HG02759 (cell line): ENCODE results near the gene CD58.

Experiments used
- ATAC-seq: cut with Tn5 transposase; IDR thresholded peaks from one replicate; pipeline ENCODE4 v1.9.1; 2021; ENCODE audit warnings: mild to moderate bottlenecking, moderate library complexity; ENCODE audit not compliant: unreplicated experiment

CD58 gene

GRCh38 chr1:116511459-116512019 is 59.3 kb downstream of the CD58 start:
- no peak for ATAC-seq

- no peak for ATAC-seq
Measured at GRCh38 chr1:116510361-116510760, 60.5 kb downstream of the CD58 start.

DNA sequence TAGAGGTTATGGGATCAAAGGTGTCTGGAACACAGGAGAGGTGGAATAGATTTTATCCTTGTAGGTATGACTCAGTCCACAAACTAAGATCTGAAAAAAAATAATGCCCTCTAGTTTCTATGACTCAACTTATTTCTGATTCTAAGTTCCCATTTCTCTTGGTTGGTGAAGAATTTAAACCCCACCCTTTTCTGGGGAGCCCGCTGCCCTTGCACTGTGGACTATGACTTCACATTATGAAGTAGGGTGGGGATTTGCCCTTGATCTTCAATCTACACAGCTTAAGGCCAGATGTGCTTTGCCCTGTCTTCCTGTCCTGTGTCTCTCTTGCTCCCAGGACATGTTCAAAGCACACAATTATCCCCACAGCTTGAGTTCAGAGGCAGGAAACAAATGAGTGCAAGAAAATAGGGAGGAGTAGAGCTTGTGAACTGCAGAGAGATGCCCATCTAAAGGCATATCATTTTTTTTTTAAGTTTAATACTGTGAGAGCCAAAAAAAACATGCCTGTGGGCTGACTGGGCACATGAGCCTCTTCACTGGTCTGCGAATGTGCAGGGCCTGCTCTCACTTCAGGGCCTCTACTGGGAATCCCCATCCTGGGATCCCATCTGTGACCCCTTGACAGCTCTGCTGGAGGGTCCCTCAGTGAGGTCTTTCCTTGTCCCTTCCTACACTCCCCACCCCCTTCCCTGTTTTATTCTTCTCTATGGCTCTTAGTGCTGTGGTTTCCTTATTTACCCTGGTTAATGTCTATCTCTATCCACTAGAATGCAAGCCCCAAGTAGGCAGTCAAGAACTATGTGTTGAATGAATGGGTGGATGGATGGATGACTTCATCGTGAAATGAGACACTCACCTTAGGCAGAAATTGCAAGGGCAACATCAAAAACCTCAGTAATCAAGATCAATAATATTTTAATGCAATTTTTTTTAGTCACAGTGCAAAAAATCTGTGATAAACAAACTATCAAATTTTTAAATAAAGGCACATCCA is 61.5 kb downstream of the CD58 start:
- ATAC-seq, result peak; percentile 43

DNA sequence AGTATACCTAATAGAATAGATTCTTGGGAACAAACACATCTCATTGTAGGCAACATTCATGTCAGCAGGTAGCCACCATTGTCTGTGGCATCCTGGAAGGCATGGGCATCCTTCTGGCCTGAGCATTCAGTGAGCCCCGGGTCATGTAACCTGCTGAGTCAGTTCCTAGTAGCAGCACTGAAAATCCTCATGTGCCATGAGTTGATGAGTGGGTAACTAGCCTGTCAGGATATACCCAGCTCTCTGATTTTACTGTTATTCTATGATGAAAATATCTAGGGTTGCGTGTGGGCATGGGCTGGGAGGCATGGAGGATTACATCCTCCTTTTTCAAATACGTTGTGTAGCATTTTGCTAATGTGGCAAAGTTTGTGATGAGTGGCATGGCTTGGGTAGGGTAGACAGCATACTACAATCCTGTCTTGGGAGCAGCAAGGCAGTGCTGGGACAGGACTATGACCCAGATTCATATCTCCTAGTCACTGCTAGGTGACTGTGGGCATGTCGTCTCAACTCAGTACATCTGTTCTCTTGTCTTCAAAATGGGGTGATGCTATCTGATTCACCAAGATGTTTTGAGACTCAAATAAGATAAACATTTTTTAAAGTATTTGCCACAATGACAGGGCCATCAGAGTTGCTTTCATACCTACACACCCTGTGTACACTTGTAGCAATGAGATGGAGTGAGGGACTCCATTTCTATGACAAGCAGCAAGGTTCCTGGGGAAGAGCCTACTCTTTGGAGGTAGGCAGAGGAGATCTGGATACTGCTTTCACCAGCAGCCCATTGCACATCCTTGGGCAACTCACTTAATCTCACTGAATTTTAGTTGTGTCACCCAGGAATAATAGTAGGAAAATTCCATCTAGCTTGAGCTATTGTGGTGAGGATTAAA is 62.5 kb downstream of the CD58 start:
- no peak for ATAC-seq

- ATAC-seq, result no peak
Measured at GRCh38 chr1:116507631-116508030, 63.2 kb downstream of the CD58 start.

DNA sequence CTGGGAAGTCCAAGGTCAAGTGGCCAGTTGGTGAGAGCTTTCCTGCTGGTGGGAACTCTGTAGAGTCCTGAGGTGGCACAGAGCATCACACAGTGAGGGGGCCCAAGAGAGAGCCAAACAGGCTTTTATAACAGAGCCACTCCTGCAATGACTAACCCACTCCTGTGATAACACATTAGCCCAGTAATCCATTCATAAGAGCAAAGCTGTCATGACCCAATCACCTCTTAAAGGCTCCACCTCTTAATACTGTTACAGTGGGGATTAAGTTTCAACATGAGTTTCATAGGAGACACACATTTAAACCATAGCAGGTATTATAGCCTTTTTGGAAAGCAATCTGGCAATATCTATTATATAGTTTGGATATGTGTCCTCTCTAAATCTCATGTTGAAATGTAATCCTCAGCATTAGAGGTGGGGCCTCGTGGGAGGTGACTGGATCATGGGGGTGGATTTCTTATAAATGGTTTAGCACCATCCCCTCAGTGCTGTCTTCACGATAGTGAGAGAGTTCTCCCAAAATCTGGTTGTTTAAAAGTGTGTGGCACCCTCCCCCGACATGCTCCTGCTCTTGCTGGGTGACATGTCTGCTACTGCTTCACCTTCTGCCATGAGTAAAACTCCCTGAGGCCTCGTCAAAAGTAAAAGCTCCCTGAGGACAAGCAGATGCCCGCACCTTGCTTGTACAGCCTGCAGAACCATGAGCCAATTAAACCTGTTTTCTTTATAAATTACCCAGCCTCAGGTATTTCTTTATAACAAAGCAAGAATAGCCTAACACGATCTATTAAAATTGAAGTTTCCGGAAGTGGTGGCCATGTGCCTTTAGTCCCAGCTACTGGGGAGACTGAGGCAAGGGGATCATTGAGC is 64.5 kb downstream of the CD58 start:
- ATAC-seq, result no peak

DNA sequence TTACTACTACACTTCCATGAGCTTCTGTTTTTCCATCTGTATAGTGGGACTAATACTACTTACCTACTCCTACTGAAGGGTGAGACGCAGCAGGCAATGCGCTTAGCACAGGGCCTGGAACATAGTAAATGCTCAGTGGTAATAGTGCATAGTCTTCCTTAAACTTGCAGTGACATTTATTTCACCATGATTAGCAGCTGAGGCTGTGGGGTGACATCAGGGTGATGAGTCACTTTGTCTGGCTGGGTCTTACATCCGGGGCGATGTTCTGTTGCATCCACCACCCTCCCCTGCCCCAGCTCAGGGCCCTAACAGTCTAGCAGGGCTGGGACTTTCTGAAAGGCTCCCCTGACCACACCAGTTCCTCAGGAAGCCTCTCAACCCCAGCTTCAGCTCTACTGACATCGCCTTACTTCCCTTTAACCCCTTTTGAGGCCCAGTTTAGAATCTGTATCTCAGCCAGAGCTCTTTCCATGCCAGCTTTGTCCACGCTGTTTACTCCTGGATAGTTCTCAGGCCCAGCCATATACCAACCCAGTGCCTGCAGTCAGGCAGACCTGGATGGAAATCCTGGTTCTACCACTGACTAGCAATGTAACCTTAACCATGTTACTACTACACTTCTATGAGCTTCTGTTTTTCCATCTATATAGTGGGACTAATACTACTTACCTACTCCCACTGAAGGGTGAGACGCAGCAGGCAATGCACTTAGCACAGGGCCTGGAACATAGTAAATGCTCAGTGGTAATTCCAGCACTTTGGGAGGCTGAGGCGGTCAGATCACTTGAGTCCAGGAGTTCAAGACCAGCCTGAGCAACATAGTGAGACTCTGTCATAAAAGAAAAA is 66.3 kb downstream of the CD58 start:
- peak; percentile 88 for ATAC-seq

GRCh38 chr1:116503546-116504307 is 67.1 kb downstream of the CD58 start:
- ATAC-seq, result peak; percentile 2

DNA sequence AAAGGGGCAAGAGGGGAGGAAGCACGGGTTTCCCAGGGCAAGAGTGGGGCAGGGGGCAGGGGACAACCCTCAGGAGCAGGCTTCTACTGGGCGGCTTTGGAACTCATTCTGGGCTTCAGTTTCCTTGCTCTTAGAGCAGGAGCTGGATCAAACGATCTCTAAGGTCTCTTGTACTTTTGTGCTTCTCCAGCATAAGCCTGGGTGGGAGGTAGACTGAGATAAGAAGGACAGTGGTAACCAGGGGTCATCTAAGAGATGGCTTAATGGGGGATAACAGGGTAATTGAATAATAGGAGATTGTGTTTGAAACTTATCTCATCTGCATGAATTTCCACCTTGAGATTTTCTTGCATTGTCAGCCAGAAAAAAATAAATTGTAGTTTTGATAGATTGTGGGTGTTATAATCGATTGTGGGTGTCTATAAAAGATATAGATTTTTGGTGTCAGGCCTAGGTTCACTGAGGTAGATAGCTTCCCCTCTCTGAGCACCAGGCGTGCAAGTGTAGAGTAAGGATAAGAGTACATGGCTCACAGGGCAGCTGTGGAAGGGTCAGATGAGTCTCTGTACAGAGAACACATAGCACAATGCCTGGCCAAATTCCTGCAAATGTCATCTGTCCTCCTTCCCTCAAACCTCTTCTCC is 68.0 kb downstream of the CD58 start:
- no peak for ATAC-seq

GRCh38 chr1:116501870-116502244 is 69.0 kb downstream of the CD58 start:
- ATAC-seq, result no peak

DNA sequence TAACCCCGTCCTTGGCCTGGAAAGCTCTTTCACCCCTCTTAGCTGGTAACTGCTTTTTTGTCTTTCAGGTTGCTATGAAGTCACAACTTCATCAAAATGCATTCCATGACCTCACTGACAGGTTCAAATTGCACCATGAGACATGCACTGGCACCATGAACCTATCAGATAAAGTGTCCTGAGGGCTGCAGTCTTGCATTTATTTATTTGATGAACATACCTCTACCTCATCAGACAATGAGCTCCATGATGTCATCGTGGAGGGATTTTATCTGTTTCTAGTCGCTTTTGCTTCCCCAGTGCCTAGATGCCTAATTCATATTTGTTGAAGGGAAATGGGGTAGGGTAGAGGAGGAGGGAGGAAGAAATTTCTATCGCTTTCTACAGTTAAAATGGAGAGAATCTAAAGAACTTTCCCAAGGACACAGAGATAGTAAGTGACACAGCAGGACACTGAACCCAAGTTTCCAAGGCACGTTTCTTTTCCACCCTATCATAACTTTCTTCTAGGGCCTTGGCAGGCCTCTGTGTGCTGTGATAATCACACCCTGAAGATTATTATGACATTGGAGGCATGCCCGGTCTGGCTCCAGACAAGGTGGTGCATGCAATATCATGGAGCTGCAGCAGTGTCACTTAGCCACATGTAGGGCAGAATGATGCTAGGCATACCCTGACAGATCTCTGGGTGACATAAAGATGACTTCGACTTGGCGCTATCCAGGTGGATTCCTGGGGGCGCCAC is 69.5 kb downstream of the CD58 start:
- ATAC-seq, result no peak

DNA sequence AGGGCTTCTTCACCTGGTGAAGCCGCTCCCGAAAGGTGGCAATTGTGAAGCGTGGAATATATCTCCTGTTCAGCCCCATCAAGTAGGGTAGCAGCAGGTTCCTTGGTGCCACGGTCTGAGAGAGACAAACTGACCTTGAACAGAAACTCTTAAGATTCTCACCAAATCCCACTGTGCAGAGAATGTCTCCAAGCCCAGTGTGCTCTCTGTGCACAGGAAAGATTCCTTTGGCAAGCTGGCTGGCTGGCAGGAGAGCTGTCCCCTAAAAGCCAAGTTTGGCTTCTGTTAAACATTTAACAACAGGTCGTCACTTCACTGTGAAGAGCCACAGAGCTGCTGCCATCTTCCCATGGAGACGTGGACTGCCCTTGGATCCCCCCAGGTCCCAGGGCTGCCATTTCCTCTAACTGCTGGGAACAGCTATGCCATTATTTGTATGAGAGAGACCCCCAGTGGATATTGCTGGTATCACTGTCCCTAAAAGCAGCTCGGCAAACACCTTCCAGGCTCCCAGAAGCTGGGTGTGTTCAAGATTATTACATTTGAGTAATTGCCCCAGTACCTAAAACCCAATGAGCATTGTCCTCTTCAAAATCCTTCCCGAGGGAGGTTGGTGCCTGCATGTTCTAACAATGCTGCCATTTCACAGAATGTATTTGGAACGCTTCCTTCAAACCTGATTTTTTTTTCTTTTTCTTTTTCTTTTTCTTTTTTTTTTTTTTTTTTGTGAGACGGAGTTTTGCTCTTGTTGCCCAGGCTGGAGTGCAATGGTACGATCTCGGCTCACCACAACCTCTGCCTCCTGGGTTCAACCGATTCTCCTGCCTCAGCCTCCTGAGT is 71.8 kb downstream of the CD58 start:
- ATAC-seq, result peak; percentile 60

DNA sequence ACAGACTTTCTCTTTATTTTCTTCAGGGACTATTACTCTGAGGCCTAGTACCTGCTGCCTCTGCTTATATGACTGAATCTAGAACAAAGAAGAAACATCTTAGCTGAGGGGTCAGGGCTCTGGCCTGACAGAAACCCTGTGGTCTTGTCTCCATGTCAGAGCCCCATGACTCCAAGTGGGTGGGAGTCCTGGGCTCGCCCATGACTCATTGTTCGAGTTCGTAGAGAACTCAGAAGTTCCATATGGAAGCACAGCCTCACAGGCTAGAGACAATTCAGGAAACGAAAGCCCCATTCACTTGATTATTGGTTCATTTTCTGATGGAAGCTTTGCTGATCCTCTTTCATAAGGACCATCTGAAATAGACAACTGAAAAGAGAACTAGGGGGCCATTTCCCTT is 73.2 kb downstream of the CD58 start:
- no peak for ATAC-seq

DNA sequence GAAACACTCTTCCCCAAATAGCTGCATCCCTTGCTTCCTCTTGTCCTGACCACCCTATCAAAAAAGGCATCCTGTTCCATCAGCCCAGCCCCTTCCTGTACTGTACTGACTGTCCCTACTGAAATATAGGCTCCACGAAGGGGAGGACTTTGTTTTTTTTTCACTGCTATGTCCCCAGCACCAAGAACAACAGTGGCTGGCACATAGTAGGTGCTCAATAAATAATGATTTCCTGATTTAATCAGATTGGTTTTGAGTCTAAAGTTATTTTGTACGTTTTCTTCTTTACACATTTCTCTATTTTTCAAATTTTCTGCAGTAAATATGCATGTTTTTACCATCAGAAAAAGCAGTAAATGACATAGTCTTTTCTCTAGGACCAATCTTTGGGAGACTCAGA is 73.9 kb downstream of the CD58 start:
- ATAC-seq, result no peak

DNA sequence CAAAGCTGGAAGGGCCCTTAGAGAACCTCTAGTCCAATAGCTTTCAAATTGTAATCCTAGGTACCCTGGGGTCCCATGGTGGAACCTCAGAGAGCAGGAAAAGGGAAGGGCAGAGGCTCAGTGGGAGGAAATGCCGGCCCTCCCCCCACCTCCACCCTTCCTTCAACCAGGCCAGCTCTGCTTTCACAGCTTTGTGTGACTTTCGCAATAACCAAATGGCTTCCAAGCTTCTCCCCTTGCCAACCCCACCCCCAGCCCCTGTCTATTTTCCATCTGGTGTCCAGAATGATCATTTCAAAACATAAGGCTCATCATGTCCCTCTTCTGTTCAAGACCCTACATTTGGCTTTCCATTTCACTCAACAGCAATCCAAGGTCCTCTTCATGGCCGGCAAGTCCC is 74.4 kb downstream of the CD58 start:
- no peak for ATAC-seq

DNA sequence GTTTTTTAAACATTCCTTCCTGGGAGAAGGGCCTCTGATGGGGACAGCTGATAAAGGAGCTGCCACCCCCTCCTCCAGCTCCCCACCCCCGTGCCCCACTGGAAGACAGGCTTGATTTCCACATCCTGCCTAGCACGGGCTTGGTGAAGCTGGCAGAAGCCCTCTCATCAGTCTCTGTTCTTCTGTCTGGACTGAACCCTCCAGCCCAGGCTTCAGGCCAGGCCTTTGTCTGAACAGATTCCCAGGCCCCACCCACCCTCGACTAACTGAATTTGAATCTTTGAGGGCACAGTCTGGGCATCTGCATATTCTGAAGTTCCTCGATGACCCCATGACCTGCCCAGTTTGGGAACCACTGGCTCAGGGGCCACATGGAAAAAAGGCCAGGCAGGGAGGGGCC is 75.3 kb downstream of the CD58 start:
- ATAC-seq, result no peak

- ATAC-seq, result no peak
Measured at GRCh38 chr1:116494745-116495144, 76.1 kb downstream of the CD58 start.
